Stimulated activated CD4-positive, alpha-beta T cell treated with anti-CD3 and anti-CD28 coated beads, Interleukin-1b, Interleukin-23, amount 100 ng/mL, for 24 hours (primary cell): ENCODE measurements around the gene ATE1.
"Not testable (repeated sequence)": the region's sequence is repeated elsewhere in the genome, so short reads cannot be mapped to it uniquely, and the experiment has no call there.

Source experiments
- DNase-seq, 4 experiments: peaks; one replicate each; pipeline ENCODE4 v3.0.0-alpha.2; 2020; ENCODE audit warnings: low read depth in 4 of 4, low spot score in 1 of 4

ATE1 gene

DNA sequence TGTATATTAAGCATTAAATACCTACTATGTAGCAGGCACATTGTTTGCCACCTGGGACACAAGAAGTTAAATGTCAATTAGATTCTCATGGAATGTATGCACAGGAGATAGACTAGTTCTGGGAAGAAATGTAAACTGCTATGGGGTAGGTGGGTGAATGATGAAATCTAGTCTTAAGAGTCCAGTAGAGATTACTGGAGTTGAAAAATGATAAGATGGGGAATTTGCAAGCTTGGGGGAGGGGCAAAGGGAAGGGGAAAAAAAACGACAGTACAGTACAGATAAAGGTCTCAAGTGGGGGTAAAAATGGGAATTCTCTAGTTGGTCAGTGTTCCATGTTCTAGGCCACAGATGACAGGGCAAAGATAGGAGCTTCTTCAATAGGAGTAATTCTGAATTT, 94.4 kb downstream of the ATE1 start:
- DNase-seq = no peak

DNA sequence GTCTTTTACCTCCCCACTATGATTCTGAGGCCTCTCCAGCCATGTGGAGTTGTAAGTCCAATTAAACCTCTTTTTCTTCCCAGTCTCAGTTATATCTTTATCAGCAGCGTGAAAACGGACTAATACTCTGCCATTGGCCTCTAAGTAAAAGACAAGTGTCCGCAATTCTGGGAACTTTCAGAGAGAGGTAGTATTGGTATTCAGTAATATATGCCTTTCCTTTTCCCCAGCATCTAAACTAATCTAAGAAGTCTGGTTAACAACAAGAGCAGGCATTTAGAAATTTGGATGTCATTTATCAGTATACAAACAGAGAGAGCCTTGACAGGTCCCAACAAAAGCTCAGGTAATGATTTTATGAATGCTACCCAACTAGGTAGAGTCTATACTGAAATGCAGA, 95.2 kb downstream of the ATE1 start:
- no peak for DNase-seq

DNA sequence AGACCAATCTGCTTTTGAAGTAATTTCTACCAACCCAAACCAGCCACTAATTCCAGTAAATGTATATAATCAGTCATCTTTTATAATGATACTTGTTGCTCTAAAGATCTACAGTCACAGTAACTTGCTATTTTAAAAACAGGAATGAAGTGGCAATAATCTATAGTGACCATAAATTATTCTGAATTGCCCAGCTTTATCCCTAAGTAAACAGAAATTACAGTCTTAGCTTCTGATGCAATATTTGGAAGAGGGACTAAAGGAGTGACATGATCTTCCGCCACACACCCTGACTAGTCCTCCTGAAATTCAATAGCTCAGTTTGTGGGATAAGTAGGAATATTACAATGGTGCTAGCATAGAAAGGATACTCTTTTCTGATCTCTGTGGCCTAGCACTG, 96.1 kb downstream of the ATE1 start:
- no peak for DNase-seq

DNA sequence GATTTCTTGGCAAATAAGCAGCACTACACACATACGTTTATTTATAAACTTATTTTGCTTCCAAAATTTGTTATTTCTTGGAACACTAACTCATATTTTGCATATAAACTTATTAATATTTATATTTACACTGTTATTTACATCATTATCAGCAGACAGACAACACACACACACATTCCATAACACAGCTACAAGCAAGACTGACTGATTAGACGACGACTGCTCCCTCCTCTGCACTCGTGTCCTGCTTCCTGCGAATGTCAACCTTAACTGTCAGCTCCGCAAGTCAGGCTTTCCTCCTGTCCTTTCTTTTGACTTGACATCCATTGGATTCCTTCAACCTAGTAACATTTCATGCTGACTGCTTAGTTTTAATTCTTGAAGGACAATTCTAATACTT, 96.6 kb downstream of the ATE1 start:
- no peak for DNase-seq

DNA sequence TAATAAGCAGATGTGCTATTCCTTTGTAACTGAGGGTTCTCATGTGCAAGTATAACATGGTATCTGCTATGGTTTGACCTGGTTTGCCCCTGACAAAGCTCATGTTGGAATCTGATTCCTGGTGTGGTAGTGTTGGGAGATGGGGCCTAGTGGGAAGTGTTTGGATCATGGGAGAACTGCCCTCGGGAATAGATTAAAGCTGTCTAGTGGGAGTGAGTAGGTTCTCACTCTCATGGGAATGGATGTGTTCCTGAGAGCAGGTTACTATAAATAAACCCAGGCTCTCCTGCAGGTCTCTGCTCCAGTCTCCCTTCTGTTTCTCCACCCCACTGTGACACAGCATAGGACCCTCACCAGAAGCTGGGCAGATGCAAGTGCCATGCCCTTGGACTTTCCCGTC, 97.7 kb downstream of the ATE1 start:
- no peak for DNase-seq

DNA sequence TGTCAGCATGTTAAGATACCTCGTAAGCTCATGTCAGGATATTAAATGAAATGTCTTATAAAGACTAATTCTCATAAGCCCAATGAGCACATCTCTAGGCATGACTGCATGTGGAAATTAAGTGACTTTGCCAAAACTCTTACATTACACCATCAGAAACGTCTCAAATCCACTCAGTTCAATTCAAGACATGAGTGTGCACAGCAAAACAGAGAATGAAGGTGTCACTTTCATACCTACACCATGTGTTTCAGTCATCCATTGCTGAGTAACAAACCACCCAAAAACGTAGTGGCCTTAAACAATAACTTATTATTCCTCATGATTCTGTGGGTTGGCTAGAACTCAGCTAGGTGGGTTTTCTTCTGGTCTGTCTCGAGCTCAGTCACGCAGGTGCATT, 99.8 kb downstream of the ATE1 start:
- DNase-seq = no peak

DNA sequence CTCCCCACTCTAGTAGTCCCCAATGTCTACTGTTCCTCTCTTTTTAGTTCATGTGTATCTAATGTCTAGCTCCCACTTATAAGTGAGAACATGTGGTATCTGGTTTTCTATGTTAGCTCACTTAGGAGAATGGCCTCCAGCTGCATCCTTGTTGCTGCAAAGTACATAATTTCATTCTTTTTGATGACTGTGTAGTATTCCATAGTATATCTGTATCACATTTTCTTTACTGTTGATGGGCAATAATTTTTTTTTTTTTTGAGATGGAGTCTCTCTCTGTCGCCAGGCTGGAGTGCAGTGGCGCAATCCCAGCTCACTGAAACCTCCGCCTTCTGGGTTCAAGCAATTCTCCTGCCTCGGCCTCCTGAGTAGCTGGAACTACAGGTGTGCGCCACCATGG, 101.1 kb downstream of the ATE1 start:
- not testable (repeated sequence) for DNase-seq

DNA sequence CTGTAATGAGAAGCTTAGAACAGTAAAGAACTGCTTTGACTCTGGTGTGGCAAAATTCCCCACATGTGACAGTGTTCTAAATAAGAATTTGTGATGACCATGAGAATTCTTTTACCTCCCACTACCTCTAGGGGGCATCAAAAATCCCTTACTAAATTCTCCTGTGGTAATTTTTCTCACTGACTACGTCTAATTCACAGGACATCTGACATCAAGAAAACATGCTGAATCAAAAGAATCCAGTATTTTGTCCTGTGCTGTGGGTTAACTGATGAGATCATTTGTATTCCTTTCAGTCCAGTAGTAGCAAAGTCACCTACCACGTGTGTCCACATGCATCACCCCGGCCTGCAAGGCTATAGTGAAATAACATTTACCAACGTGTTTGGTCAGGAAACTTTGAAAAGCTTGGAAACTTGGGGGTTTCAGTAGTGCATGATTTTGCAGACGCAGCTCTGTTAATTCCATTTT, 103.8 kb downstream of the ATE1 start:
- DNase-seq = no peak

DNA sequence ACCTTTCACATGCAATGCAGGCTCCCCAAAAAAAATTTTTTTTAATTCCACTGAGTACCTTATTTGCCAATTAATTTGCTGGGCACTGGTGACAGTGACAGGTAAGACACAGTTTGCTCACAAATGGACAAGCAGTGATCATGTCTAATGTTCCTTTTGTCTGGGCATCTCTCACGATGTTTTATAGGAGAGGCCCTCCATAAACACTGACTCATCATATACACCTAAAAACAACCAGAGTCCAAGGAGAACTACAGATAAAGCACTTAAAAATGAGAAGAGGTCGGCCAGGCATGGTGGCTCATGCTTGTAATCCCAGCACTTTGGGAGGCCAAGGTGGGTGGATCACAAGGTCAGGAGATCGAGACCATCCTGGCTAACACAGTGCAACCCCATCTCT, 105.1 kb downstream of the ATE1 start:
- DNase-seq = no peak

DNA sequence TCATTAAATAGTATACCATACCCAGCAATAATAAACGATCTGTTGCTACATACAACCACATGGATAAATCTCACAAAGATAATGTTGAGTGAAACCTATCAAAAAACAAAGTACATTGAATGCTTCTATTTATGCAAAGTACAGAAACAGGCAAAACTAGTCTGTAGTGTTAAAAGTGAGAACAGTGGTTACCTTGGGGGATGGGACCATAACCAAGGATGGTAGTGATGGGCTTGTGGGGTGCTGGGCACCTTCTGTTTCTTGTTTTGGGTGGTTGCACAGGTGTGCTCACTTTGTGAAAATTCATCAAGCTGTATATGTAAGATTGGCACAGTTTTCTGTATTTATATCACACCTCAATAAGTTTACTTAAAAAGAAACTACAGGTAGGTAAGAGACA, 105.7 kb downstream of the ATE1 start:
- DNase-seq = no peak

DNA sequence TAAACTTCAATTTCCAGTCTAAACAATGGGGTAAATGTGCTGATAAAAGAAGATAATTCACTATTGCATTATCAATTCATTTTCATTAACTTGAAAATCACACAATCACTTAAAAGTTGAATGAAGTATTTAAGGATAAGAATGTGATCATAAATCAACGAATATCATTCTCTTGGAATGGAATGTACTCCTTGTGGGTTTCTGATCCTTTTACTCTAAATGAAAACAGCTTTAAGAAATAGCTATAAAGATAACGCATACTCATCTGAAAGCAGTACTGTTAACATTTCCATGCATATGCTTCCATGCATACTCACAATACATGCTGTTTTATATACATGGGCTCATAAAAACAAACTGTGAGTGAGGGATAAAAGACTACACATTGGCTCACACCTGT, 108.8 kb downstream of the ATE1 start:
- DNase-seq = no peak

DNA sequence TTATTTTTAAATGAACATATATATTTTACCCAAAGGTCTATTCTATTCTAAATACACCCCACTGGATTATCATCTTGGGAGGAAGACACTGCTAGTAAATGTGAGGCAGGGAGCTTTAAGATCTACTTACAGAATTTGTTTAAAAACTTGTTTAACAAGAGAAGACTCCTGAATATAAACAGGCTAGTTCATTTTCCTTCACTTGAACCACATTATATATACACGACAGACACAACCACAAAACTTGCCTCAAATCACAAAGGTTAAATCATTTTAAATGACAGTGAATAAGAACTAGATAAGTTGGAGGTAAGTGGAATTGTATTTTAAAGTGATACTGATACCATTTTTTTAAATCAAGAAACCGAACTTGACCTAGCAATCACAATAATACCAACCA, 109.2 kb downstream of the ATE1 start:
- DNase-seq = no peak

DNA sequence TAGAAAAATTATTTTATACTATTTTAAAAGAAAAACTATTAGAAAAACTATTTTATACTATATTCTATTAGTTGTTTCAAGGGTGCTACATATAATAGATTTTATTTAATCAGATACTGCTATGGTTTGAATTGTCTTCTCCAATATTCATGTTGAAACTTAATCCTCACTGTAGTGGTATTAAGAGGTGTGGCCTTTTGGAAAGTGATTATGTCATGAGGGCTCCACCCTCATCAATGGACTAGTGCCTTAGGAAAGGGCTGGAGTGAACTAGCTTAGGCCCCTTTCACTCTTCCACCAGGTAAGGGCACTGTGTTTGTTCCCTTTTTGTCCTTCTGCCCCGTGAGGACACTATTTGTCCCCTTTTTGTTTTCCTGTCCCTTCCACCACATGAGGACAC, 111.6 kb downstream of the ATE1 start:
- DNase-seq = no peak

DNA sequence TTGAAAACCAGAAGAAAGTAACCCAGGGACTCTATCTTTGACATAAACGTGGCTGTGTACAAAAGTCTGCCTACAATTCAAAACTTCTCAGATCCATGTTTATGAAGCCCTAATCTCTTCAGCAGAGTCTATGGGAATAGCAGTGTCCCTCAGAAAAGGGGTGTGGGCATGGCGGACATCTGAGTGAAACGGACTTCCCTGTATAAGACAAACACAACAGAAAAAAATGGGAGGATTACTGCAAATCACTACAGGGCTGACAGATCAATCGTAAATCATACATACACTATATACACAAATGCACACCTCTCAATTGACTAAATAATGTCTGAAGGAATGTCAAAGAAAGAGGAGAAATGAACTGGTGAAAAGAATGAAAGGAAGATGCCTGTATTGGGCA, 114.0 kb downstream of the ATE1 start:
- DNase-seq = no peak

DNA sequence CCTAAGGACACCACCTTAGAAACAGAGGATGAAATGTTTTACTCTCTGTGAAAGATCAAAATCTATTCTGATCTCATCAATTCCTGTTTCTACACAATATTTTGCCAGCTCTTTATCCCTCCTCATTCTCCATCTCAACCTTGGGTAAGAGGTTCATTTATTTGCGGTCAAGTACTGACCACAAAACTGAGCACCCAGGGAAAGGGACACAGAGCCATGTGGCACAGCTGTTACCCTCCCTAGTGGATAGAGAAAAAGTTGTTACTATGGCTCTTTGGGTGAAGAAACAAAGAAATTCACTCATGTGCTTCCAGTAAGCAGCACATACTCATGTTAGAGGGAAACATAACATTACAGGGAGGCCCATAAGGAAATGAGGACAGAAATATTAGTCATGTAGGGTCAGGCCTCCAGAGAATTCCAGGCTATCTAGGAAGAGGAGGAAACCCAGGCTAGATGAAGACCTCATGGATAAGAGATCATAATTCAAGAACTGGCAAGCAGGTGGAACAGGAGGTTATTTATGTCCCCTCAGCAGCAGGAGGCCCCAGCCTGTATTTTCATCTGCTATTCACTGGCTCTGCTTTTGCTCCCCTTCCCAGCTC, 114.5 kb downstream of the ATE1 start:
- DNase-seq = no peak

DNA sequence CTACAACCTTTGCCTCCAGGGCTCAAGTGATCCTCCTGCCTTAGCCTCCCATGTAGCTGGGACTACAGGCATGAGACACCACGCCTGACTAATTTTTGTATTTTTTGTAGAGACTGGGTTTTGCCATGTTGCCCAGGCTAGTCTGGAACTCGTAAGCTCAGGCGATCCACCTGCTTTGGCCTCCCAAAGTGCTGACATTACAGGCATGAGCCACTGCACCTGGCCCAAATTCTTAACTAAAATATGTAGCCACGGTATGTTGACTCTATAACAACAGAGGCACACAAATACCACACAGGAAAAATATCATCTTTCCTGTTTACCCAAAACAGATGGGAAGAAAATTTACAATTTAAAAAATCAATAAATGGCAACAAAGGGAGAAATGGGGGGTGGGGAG, 115.8 kb downstream of the ATE1 start:
- DNase-seq = no peak

DNA sequence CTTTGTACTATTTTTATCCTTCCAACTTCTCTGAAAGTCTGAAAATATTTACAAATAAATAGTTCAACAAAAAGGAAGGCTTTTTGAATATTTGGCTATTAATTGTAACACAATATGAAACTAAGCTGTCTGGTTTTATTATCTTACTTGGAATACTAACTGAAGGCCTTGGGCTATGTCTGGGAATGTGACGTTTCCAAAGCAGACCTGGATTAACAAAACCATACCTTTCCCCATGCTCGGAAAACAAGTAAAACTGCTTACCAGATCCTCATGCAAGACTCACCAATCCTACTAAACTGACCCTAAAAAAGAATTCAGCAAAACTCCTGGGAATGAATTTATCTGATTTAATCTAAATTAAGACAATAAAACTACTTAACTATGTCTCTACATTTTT, 116.4 kb downstream of the ATE1 start:
- DNase-seq = no peak

DNA sequence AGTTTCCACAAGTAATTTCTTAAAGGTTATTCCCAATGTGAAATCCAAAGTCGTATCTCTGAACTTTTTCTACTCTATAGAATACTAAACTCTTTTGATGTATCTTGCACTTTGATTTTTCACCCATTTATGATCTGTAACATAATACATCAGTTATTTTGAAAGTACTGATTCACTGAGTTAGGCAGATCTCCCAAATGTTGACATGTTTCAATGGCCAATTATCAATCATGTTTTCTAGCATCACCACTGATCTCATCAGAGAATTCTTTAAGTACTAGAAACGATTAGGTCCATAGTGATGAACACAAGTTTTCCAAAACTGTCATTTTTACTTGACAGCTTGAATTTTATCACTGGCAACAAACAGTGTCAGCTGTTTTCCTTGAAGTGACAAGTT, 119.0 kb downstream of the ATE1 start:
- DNase-seq = no peak

DNA sequence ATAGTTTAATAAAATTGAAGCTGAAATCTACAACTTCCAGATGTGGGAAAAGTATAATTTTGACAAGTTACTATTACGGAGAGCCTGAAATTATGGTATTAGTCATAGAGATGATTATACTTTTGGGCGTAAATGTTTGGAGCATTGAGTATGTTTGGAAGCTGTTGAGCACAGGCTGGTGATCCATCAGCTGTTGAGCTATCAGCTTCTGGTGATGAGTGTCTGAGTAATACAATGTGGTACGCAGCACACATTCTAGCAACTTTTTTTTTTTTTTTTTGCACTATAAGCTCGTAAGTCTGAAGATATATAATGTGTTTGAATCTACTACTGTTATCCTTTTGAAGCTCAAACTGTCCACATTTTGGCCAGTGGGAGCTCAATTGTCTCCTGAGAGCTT, 123.4 kb downstream of the ATE1 start:
- no peak for DNase-seq

DNA sequence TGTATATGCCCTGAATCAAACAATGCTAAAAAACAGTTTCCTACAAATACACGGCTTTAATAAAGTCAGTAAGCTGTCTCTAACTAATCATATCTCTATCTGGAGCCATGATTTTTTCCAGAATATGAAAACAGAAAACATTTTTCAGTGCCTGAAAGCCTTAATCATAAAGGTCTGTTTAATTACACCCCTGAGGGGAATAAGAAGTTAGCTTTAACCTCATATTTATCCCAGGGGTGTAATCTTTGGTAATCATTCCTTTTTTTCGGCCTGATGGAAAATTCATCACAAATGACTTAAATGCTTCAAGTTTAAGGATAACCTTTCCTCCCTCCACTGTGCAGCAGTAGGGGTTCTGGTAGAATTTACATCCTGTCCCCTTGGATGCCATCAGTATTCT, 124.2 kb downstream of the ATE1 start:
- DNase-seq = no peak

DNA sequence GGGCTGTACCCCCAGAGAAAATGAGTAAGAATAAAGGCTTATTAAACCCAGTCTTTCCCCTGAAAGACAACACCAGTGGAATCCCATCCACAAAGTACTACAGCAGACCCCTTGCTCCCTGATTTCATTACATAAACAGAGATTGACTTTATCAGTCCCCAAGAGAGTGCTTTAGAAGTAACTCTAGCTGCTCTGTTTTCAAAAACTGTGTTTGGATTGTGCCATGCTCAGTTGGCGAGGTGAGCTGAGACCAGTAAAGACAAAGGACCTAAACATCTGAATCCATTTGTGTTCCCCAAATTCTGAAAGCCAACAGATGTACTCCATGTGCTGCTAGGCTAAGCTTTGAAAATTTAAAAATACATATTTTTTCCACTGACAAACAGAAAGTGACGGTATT, 127.0 kb downstream of the ATE1 start:
- DNase-seq = no peak

DNA sequence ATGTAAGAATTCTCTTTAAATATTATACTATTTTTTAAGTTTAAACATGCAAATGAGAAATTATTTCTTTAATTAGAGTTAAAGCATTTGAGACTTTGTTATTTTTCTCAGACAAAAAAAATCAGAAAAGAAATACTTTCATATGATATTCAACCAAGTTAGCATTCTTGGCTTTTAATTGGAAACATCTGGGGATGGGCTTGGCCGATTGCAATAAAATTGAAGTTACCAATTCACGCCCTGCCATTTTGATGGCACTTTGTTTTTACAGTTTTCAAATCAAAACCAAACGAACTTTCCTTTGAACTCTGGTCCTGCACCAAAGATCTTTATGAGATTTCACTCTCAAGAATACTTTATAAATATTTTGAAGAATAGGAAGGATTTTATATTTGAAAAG, 127.7 kb downstream of the ATE1 start:
- no peak for DNase-seq

DNA sequence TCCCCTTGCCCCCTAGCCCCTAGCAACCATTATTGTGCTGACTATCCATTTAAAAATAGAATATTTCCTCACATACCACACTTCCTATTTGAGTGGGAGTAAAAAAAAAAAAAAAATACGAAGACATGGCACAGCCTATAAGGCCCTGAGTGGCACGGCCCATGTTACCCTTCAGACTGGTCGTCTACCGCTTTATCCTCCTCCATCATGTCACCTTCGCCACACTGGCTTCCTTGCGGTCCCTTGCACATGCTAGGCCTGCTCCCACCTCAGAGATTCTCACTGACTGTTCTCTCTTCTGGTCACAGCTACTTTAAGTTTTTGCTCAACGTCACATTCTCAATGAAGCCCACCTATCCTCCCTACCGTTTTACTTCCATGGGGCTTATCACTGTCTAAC, 130.3 kb downstream of the ATE1 start:
- DNase-seq = no peak

DNA sequence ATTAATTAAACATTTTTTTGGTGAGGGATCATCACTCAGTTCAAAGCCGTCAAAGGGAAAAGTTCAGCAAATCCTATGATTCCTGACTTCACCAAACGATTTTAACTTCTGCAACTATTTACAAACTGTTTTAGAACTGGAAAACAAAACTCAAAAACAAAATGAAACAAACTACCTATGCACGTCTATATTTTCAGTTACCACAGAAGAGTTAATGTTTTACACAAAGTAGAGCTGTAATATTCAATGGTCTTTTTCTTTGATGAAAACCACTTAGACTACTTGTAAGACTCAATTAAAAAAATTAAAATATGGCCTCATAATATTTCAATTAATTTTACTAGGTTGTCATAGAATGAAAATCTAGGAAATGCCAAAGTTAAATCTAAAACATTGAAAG, 131.5 kb downstream of the ATE1 start:
- DNase-seq = no peak
